HepG2 (cell line): ENCODE data around the gene DSG2. TPM values are rescaled to one million over a fixed set of nuclear protein-coding genes. Genes with fewer than 3 reads are reported as not detected.

Experiments
- ATAC-seq: fragments of 200-7000 bp; cut with Tn5 transposase; 3 replicates; pipeline ENCODE4 v1.9.1; 2020; ENCODE audit warnings: mild to moderate bottlenecking, moderate library complexity
- BruUV-seq: library from RNA; stranded (reverse); fragments of 400-500 nt; replicated peaks from 2 replicates; lab custom pipeline; 2021; lab: Mats Ljungman, UMichigan
- CTCF ChIA-PET: fragments of 300-600 bp; formaldehyde crosslinking; extraction: SDS; loops from one replicate; lab custom pipeline; 2021; ENCODE audit warnings: low total read pairs, inconsistent platforms, low intra/inter-chr PET ratio; lab: Yijun Ruan, JAX
- POLR2A ChIA-PET: fragments of 350-600 bp; sonication (Branson Sonifier 250); formaldehyde crosslinking; loops from one replicate; lab custom pipeline; 2020; ENCODE audit warnings: antibody characterized with exemption, inconsistent platforms; lab: Yijun Ruan, JAX
- DNase-seq: peaks from one replicate; pipeline ENCODE4 v3.0.0-alpha.2; 2015; ENCODE audit warnings: low spot score
- FAIRE-seq: peaks from 3 replicates; lab custom pipeline; 2011; peaks lifted over from hg19 to GRCh38; lab: Jason Lieb, UNC
- H2AFZ ChIP-seq: one replicate; pipeline ENCODE4 v1.6.1; 2011; ENCODE audit warnings: low read length, inconsistent platforms
- H3K27ac ChIP-seq: fragments of 300-600 bp; 3 replicates; pipeline ENCODE4 v1.8.0; 2011; ENCODE audit warnings: mixed run types, mild to moderate bottlenecking, mixed read lengths, low read length, inconsistent platforms; ENCODE audit not compliant: insufficient read depth; ENCODE audit errors: extremely low read length
- H3K27me3 ChIP-seq, 2 experiments: fragments of 200-600 bp in 1 of 2; 2 replicates in 1 of 2; 3 replicates in 1 of 2; pipeline versions ENCODE4 v1.6.0 to v1.8.0; 2011; ENCODE audit warnings: low read length in 2 of 2, mild to moderate bottlenecking in 2 of 2, moderate library complexity in 2 of 2, inconsistent platforms in 1 of 2; ENCODE audit not compliant: insufficient read depth in 2 of 2, control insufficient read depth in 1 of 2
- H3K36me3 ChIP-seq, 2 experiments: fragments of 200-600 bp in 1 of 2; replicated peaks in 1 of 2; 2 replicates in 1 of 2; 3 replicates in 1 of 2; pipeline versions ENCODE4 v1.5.1 to v1.8.0; 2011; ENCODE audit warnings: low read length in 2 of 2, inconsistent platforms in 1 of 2; ENCODE audit not compliant: insufficient read depth in 2 of 2, control insufficient read depth in 1 of 2
- H3K4me1 ChIP-seq: 2 replicates; pipeline ENCODE4 v1.5.1; 2012; ENCODE audit warnings: low read length, inconsistent platforms; ENCODE audit not compliant: insufficient read depth
- H3K4me2 ChIP-seq: 2 replicates; pipeline ENCODE4 v1.6.0; 2011; ENCODE audit warnings: low read depth, low read length, inconsistent platforms
- H3K4me3 ChIP-seq, 3 experiments: fragments of 200-600 bp in 1 of 3; sonication (generic), shearing (Covaris generic) in 1 of 3; replicated peaks in 1 of 3; 2 replicates each; pipeline ENCODE4 v1.5.1; 2011 to 2016; ENCODE audit warnings: low read length in 3 of 3, inconsistent platforms in 2 of 3, low read depth in 2 of 3, mild to moderate bottlenecking in 2 of 3, control low read depth in 1 of 3, mixed read lengths in 1 of 3; ENCODE audit not compliant: insufficient read depth in 1 of 3
- H3K79me2 ChIP-seq: one replicate; pipeline ENCODE4 v1.6.1; 2011; ENCODE audit warnings: low read length, inconsistent platforms; ENCODE audit not compliant: insufficient read depth
- H3K9ac ChIP-seq: 2 replicates; pipeline ENCODE4 v1.6.0; 2011; ENCODE audit warnings: mild to moderate bottlenecking, low read depth, low read length, inconsistent platforms; ENCODE audit not compliant: insufficient read depth
- H3K9me3 ChIP-seq: 2 replicates; pipeline ENCODE4 v1.5.1; 2012; ENCODE audit warnings: mild to moderate bottlenecking, low read length
- H4K20me1 ChIP-seq: 2 replicates; pipeline ENCODE4 v1.6.0; 2011; ENCODE audit warnings: inconsistent platforms, mild to moderate bottlenecking, low read length, moderate library complexity; ENCODE audit not compliant: insufficient read depth
- E2F5 ChIP-seq: sonication (generic); formaldehyde crosslinking; conservative IDR thresholded peaks from 2 replicates; pipeline ENCODE4 v1.4.0; 2020; ENCODE audit warnings: missing genetic modification reagents
- FOXA3 ChIP-seq: IDR thresholded peaks from 2 replicates; pipeline ENCODE4 v1.6.1; 2016; ENCODE audit warnings: missing genetic modification reagents, missing compliant biosample characterization
- MAFF ChIP-seq: IDR thresholded peaks from 2 replicates; pipeline ENCODE4 v1.6.1; 2011; ENCODE audit warnings: low read depth, low read length, improper control_type of control experiment
- MBNL3 ChIP-seq: fragments of 250-450 bp; sonication (Bioruptor Pico); conservative IDR thresholded peaks from 2 replicates; pipeline ENCODE4 v1.8.0; 2022; ENCODE audit warnings: mild to moderate bottlenecking, inconsistent platforms
- NFE2L1 ChIP-seq: sonication (generic); formaldehyde crosslinking; IDR thresholded peaks from 2 replicates; pipeline ENCODE4 v1.4.0; 2020; ENCODE audit warnings: missing genetic modification reagents, mild to moderate bottlenecking, borderline replicate concordance
- NR2C2 ChIP-seq: sonication (generic); formaldehyde crosslinking; IDR thresholded peaks from 2 replicates; pipeline ENCODE4 v1.4.0; 2020; ENCODE audit warnings: missing genetic modification reagents, mild to moderate bottlenecking, moderate library complexity, borderline replicate concordance
- PHF20 ChIP-seq: sonication (generic); formaldehyde crosslinking; IDR thresholded peaks from 2 replicates; pipeline ENCODE4 v1.5.0; 2020; ENCODE audit warnings: mild to moderate bottlenecking, missing genetic modification reagents
- REPIN1 ChIP-seq: sonication (generic); formaldehyde crosslinking; IDR thresholded peaks from 2 replicates; pipeline ENCODE4 v1.8.0; 2022; ENCODE audit warnings: missing genetic modification reagents, low read depth, mild to moderate bottlenecking, borderline replicate concordance
- SIN3B ChIP-seq: fragments of 150-350 bp; IDR thresholded peaks from 2 replicates; pipeline ENCODE4 v1.6.1; 2014; ENCODE audit warnings: low read length
- STAT5B ChIP-seq: sonication (generic); formaldehyde crosslinking; IDR thresholded peaks from 2 replicates; pipeline ENCODE4 v1.4.0; 2020; ENCODE audit warnings: missing genetic modification reagents
- USF2 ChIP-seq, 2 experiments: sonication (generic) in 1 of 2; formaldehyde crosslinking in 1 of 2; IDR thresholded peaks; 2 replicates each; pipeline versions ENCODE4 v1.5.1 to v1.6.1; 2011 to 2020; ENCODE audit warnings: borderline replicate concordance in 1 of 2, low read depth in 1 of 2, low read length in 1 of 2, mild to moderate bottlenecking in 1 of 2, missing genetic modification reagents in 1 of 2, moderate library complexity in 1 of 2
- ZNF230 ChIP-seq: sonication (generic); formaldehyde crosslinking; IDR thresholded peaks from 2 replicates; pipeline ENCODE4 v1.4.0; 2020; ENCODE audit warnings: mild to moderate bottlenecking, missing genetic modification reagents
- ZNF484 ChIP-seq: sonication (generic); formaldehyde crosslinking; IDR thresholded peaks from 2 replicates; pipeline ENCODE4 v1.5.1; 2020; ENCODE audit warnings: mild to moderate bottlenecking, low read depth, missing genetic modification reagents, borderline replicate concordance
- ZNF782 ChIP-seq: sonication (generic); formaldehyde crosslinking; IDR thresholded peaks from 2 replicates; pipeline ENCODE4 v1.4.0; 2020; ENCODE audit warnings: missing genetic modification reagents, mild to moderate bottlenecking, borderline replicate concordance
- WGBS: methylation state at CpG from one replicate; pipeline ENCODE4 v1.1.6; 2017; ENCODE audit warnings: low lambda C conversion rate; 5-methylcytosine and 5-hydroxymethylcytosine counted together
- in situ Hi-C: cut with HindIII; loops from 2 replicates; pipeline ENCODE4 v1.10.0; 2017; ENCODE audit warnings: low pct_unique_long_range_greater_than_20kb; ENCODE audit not compliant: extremely low pct_ligation_motif_present
- intact Hi-C: fragments of 100-400 bp; cut with micrococcal nuclease; formaldehyde crosslinking; loops from one replicate; pipeline ENCODE4 v1.10.0; 2022; ENCODE audit not compliant: unreplicated experiment
- polyA plus RNA-seq, 8 experiments: library from polyadenylated mRNA; depleted of rRNA in 3 of 8; stranded (reverse) in 7 of 8; unstranded in 1 of 8; fragments of >200 nt; fragmentation: Illumina TruSeq in 4 of 8; extraction: Trizol in 4 of 8; gene quantifications; 2 replicates each; pipeline versions ENCODE4 v1.2.1 to v1.2.3, GENCODE V29; 2011 to 2016; ENCODE audit warnings: low read depth in 4 of 8, missing spikeins in 1 of 8, mixed read lengths in 1 of 8; ENCODE audit not compliant: insufficient read depth in 1 of 8
- total RNA-seq, 5 experiments: library from RNA; depleted of rRNA; stranded (reverse); fragments of >200 nt; fragmentation: Illumina TruSeq; extraction: Trizol; gene quantifications; 2 replicates each; pipeline ENCODE4 v1.2.3, GENCODE V29; 2016; ENCODE audit warnings: low read depth in 1 of 5
- TF ChIP-seq, protein P1 (sequence below): sonication (generic); formaldehyde crosslinking; IDR thresholded peaks from 2 replicates; pipeline ENCODE4 v1.5.1; 2020; ENCODE audit warnings: mild to moderate bottlenecking, missing genetic modification reagents

The DSG2 gene
- total and polyA plus RNA-seq, 2 of the 13 experiments (the other 11 are each of a cell fraction or from before 2014, with no cell fraction given), result 23.3 to 66.7 TPM

- Histone ChIP-seq H3K79me2 (no peaks in the 10 kb centered on the region), H3K36me3 (no peaks in the 10 kb centered on the region), H2AFZ (peak overlapping the region; percentile 61), H4K20me1 (no peaks in the 10 kb centered on the region), H3K27me3 (no peaks in the 10 kb centered on the region), H3K9ac (peak overlapping the region; percentile 28; the same call in 1 of the 2 replicates), H3K4me3 (peak overlapping the region; percentile 7 to 52 (median 23); a peak in 4 of 6 replicates), H3K4me1 (peaks cover 56% of the 10 kb centered on the region), H3K4me2 (peak overlapping the region; percentile 75), H3K27ac (peak overlapping the region; percentile 56), H3K9me3 (no peaks in the 10 kb centered on the region)
- in situ Hi-C loops (no loop called here), intact Hi-C loops (no loop called here)
- DNase-seq (peak; percentile 49), FAIRE-seq (peak; percentile 18), ATAC-seq (peak; percentile 81)
- ChIA-PET POLR2A (interaction anchor here (1.1 to 3.2 kb wide), 4 partner anchors 21 to 44 kb away, joined by 3 to 19 read pairs (median 4); partner anchors contain the start of gene TTR), CTCF (no interaction called here)
- no TSS peak for BruUV-seq
- 6% methylated on average over 4 of the region's 4 CpGs for WGBS
- peak; percentile 49; the same call in 1 of the 2 replicates for TF ChIP-seq REPIN1 (CRISPR knock-in tag)
- TF ChIP-seq MBNL3 (CRISPR knock-in tag), result no peak
- no peak for TF ChIP-seq STAT5B (CRISPR knock-in tag)
- 0 out of 2 replicates have a peak, but pooled peaks have one; percentile 30 for TF ChIP-seq ZNF230 (CRISPR knock-in tag)
- TF ChIP-seq FOXA3 (CRISPR knock-in tag), result 0 out of 2 replicates have a peak, but pooled peaks have one; percentile 18
- TF ChIP-seq ZNF484, result no peak
- no peak for TF ChIP-seq USF2 (IDR thresholded peaks at IDR 0.05; ENCODE audit: low read depth, low read length)
- TF ChIP-seq USF2 (CRISPR knock-in tag; IDR thresholded peaks at IDR 0.05; ENCODE audit: borderline replicate concordance), result no peak
- no peak for TF ChIP-seq SIN3B
- 0 out of 2 replicates have a peak, but pooled peaks have one; percentile 11 for TF ChIP-seq MAFF
- no peak for TF ChIP-seq NFE2L1 (CRISPR knock-in tag)
- peak; percentile 26; the same call in 1 of the 2 replicates for TF ChIP-seq PHF20 (CRISPR knock-in tag)
- TF ChIP-seq NR2C2 (CRISPR knock-in tag), result no peak
- TF ChIP-seq E2F5 (CRISPR knock-in tag), result no peak
- TF ChIP-seq, protein P1, sequence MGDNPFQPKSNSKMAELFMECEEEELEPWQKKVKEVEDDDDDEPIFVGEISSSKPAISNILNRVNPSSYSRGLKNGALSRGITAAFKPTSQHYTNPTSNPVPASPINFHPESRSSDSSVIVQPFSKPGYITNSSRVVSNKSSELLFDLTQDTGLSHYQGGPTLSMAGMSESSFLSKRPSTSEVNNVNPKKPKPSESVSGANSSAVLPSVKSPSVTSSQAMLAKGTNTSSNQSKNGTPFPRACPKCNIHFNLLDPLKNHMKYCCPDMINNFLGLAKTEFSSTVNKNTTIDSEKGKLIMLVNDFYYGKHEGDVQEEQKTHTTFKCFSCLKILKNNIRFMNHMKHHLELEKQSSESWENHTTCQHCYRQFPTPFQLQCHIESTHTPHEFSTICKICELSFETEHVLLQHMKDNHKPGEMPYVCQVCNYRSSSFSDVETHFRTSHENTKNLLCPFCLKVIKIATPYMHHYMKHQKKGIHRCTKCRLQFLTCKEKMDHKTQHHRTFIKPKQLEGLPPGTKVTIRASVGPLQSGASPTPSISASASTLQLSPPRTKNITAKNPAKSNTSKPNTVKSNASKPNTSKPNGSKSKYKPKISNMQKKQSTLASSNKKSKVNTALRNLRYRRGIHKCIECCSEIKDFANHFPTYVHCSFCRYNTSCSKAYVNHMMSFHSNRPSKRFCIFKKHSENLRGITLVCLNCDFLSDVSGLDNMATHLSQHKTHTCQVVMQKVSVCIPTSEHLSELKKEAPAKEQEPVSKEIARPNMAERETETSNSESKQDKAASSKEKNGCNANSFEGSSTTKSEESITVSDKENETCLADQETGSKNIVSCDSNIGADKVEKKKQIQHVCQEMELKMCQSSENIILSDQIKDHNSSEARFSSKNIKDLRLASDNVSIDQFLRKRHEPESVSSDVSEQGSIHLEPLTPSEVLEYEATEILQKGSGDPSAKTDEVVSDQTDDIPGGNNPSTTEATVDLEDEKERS (CRISPR knock-in tag), result no peak
- no peak for TF ChIP-seq ZNF782 (CRISPR knock-in tag)
Measured at GRCh38 chr18:31566576-31567306, 68.8 kb downstream of the DSG2 start.
